Kidney epithelial cell (primary cell): ENCODE results near the gene TRIM65. TPM values are rescaled to one million over a fixed set of nuclear protein-coding genes. Genes with fewer than 3 reads are reported as not detected.

Experiments used
- DNase-seq: peaks from one replicate; pipeline ENCODE4 v3.0.0-alpha.2; 2010; ENCODE audit warnings: low read depth
- H3K27me3 ChIP-seq: 2 replicates; pipeline ENCODE4 v1.6.0; 2011; ENCODE audit warnings: low read length; ENCODE audit not compliant: control insufficient read depth, insufficient read depth
- H3K36me3 ChIP-seq: 2 replicates; pipeline ENCODE4 v1.5.1; 2011; ENCODE audit warnings: low read length; ENCODE audit not compliant: control insufficient read depth, insufficient read depth
- H3K4me3 ChIP-seq: 2 replicates; pipeline ENCODE4 v1.5.1; 2011; ENCODE audit warnings: low read depth, mild to moderate bottlenecking, control low read depth, low read length
- total RNA-seq: library from RNA; depleted of rRNA; stranded (reverse); fragments of >200 nt; gene quantifications from 2 replicates; pipeline ENCODE4 v1.2.3, GENCODE V29; 2015
- TF ChIP-seq, protein P1 (sequence below): IDR thresholded peaks from 2 replicates; pipeline ENCODE4 v1.5.1; 2011; ENCODE audit warnings: mild to moderate bottlenecking, moderate library complexity, low read length, control low read depth, inconsistent platforms; ENCODE audit not compliant: insufficient read depth, poor library complexity, severe bottlenecking

The TRIM65 gene
- total RNA-seq, 1 donor from 2014 or later: 31.8 TPM

DNA sequence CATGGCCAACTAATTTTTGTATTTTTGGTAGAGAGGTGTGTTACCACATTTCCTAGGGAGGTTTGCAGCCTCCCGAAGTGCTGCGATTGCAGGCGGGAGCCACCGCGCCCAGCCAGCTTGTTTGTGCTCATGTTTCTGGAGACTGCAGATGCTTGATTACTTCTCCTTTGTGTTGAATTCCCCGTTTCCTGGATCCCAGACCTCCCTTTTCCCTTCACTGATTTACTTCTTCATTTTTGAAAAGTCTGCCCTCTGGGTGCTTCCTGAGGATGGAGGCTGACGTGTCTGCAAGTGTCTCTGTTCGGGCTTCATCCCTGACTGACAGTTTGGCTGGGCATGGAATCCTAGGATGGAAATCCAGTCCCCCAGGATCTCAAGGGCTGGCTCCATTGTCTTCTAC, 11.3 kb downstream of the TRIM65 start:
- no peak overlapping the region for H3K4me3 ChIP-seq
- H3K36me3 ChIP-seq: no peaks in the 10 kb centered on the region
- no peaks in the 10 kb centered on the region for H3K27me3 ChIP-seq
- TF ChIP-seq, protein P1, sequence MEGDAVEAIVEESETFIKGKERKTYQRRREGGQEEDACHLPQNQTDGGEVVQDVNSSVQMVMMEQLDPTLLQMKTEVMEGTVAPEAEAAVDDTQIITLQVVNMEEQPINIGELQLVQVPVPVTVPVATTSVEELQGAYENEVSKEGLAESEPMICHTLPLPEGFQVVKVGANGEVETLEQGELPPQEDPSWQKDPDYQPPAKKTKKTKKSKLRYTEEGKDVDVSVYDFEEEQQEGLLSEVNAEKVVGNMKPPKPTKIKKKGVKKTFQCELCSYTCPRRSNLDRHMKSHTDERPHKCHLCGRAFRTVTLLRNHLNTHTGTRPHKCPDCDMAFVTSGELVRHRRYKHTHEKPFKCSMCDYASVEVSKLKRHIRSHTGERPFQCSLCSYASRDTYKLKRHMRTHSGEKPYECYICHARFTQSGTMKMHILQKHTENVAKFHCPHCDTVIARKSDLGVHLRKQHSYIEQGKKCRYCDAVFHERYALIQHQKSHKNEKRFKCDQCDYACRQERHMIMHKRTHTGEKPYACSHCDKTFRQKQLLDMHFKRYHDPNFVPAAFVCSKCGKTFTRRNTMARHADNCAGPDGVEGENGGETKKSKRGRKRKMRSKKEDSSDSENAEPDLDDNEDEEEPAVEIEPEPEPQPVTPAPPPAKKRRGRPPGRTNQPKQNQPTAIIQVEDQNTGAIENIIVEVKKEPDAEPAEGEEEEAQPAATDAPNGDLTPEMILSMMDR: no peak
- no peak for DNase-seq

DNA sequence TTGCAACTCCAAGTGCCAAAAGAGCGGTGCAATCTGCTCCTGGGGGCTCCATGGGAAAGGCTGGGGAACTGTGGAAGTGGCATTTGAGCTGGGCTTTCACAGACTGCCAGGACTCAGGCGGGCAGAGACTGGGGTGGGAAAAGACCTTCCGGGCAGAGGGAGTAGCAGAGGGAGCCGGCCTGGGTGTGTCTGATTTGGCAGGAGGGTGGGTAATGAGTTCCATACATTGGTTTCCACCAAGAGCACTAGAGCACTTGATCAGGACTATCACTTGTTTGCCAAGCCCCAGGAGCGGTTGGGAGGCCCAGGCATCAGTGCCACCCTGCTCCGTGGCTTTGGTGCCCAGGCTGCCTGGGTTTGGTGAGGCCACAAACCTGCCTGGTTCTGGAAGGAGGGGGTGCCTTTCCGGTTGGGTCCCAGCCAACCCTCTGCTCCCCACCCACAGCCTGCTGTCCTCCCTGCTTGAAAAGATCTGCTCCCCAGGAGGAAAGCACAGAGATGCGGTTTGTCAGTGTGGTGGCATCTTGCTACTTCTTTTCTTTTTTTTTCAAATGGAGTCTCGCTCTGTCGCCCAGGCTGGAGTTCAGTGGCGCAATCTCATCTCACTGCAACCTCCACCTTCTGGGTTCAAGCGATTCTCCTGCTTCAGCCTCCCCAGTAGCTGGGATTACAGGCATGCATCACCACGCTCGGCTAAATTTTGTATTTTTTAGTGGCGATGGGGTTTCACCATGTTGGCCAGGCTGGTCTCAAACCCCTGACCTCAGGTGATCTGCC, 14.9 kb downstream of the TRIM65 start:
- Histone ChIP-seq H3K4me3 (no peak overlapping the region), H3K27me3 (no peaks in the 10 kb centered on the region), H3K36me3 (no peaks in the 10 kb centered on the region)
- TF ChIP-seq, protein P1: no peak
- no peak for DNase-seq

DNA sequence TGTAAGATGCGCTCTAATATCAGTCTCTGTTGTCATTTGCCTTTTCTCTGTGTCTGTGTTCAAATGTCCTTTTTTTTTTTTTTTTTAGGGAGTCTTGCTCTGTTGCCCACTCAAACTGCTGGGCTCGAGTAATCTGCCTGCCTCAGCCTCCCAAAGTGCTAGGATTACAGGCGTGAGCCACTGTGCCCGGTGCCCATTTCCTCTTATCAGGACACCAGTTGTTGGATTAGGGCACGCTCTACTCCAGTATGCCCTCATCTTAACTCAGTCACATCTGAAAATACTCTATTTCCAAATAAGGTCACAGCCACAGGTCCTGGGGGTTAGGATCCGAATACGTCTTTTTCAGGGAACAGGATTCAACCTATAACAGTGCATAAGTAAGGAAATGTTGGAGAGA, 16.5 kb downstream of the TRIM65 start:
- H3K36me3 ChIP-seq: no peaks in the 10 kb centered on the region
- no peak overlapping the region for H3K4me3 ChIP-seq
- H3K27me3 ChIP-seq: no peaks in the 10 kb centered on the region
- TF ChIP-seq, protein P1: no peak
- DNase-seq: no peak

DNA sequence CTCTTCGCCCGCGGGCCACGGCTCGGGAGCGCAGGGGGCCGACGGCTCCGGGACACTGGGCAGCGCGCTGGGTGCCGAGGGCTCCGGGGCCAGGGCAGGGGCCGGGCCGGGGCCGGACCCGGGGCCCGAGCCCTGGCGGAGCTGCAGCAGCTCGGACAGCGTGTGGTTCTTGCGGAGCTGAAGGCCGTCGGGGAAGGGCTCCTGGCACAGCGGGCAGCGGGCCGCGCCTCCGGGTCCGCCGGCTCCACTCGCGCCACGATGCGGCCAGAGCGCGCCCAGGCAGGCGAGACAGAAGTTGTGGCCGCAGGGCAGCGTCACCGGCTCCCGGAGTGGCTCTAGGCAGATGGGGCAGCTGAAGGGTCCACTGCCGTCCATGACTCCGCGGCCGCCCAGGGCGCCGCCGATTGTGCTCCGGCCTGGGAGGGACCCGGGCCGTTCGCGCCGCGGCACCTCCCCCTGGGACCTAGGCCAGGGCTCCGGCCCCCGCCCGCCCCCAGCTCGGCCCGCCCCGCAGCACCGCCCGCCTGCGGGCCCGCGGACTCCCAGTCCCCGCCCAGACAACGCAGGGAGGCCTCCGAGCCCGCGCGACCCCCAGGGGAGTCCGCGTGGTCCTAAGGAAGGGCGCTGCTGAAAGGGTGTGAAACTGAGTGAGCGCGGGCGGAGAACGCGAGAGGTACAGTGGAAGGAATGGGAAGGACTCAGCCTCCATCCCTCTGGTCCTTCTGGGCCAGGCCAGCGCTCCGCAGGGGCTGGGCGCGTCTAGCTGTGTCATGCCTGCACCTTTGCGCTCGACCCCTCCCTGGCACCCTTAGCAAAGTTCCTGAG, 18.4 kb downstream of the TRIM65 start, which contains the start of gene TRIM47:
Gene TRIM47 (minus strand): TSS at position 408 of the 825 bp plus-strand sequence. CDS start 33 bp downstream, at position 375.
- TF ChIP-seq, protein P1: no peak
- DNase-seq: no peak
- H3K27me3 ChIP-seq: no peaks in the 10 kb centered on the region

DNA sequence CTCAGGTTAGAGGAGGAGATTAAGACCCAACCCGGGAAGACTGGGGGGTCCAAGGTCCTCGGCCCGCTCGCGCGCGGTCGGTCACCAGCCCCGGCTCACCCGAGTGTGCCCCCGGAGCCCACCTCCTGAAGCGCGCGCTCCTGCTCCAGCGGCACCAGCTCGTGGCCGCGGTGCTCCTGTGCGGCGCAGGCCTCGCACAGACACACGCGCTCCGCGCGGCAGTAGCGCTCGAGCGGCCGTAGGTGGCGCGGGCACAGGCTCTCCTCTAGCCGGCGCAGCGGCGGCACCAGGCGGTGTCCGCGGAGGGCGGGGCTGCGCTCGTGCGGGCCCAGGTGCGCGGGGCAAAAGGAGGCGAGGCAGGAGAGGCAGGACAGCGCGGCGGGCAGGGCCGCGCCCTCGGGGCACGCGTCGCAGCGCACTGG, 19.0 kb downstream of the TRIM65 start:
- TF ChIP-seq, protein P1: peak; percentile 14
- Histone ChIP-seq H3K36me3 (no peaks in the 10 kb centered on the region), H3K27me3 (no peaks in the 10 kb centered on the region), H3K4me3 (peak overlapping the region; percentile 51)
- DNase-seq: no peak

More for the DNA sequence above, 18.4 kb downstream of the TRIM65 start, which contains the start of gene TRIM47:
- Histone ChIP-seq H3K36me3 (no peaks in the 10 kb centered on the region), H3K4me3 (peak within 1 kb of the TSS; percentile 51)
